SK-N-SH treated with all-trans-retinoic acid at 6 μM for 48 hours (cell line): ENCODE data around the gene PTPN12.
A peak's percentile ranks its signal among the peaks of the same experiment; 100 is the strongest.

ENCODE experiments used
- ATAC-seq: fragments of 200-7000 bp; cut with Tn5 transposase; 3 replicates; pipeline ENCODE4 v1.9.1; 2020; ENCODE audit warnings: mild to moderate bottlenecking, moderate library complexity
- ARNTL ChIP-seq: fragments of 450-650 bp; formaldehyde crosslinking; IDR thresholded peaks from 2 replicates; pipeline ENCODE4 v1.5.0; 2020; ENCODE audit warnings: low read depth, mild to moderate bottlenecking, moderate library complexity, borderline replicate concordance
- BACH2 ChIP-seq: fragments of 250-450 bp; sonication (Bioruptor Pico); IDR thresholded peaks from 2 replicates; pipeline ENCODE4 v1.9.0; 2021; ENCODE audit warnings: mild to moderate bottlenecking, borderline replicate concordance
- CSDC2 ChIP-seq: fragments of 250-450 bp; sonication (Bioruptor Pico); IDR thresholded peaks from 2 replicates; pipeline ENCODE4 v1.5.0; 2020; ENCODE audit warnings: mild to moderate bottlenecking, moderate library complexity
- ESRRG ChIP-seq: fragments of 250-450 bp; sonication (Bioruptor Pico); IDR thresholded peaks from 2 replicates; pipeline ENCODE4 v1.6.1; 2021; ENCODE audit warnings: mild to moderate bottlenecking
- GLIS3 ChIP-seq: fragments of 250-450 bp; sonication (Bioruptor Pico); IDR thresholded peaks from 2 replicates; pipeline ENCODE4 v1.5.0; 2020; ENCODE audit warnings: mild to moderate bottlenecking, moderate library complexity
- ISL1 ChIP-seq: fragments of 250-450 bp; sonication (Bioruptor Pico); IDR thresholded peaks from 2 replicates; pipeline ENCODE4 v2.1.2; 2022; ENCODE audit warnings: mild to moderate bottlenecking, moderate library complexity
- OSR1 ChIP-seq: fragments of 250-450 bp; sonication (Bioruptor Pico); IDR thresholded peaks from 2 replicates; pipeline ENCODE4 v1.8.0; 2022; ENCODE audit warnings: moderate library complexity, mild to moderate bottlenecking, inconsistent platforms
- POU6F1 ChIP-seq: fragments of 250-450 bp; sonication (Bioruptor Pico); IDR thresholded peaks from 2 replicates; pipeline ENCODE4 v1.8.0; 2021; ENCODE audit warnings: low read depth, mild to moderate bottlenecking, moderate library complexity, borderline replicate concordance
- PPARA ChIP-seq: fragments of 250-450 bp; sonication (Bioruptor Pico); IDR thresholded peaks from 2 replicates; pipeline ENCODE4 v1.5.0; 2020; ENCODE audit warnings: mild to moderate bottlenecking, borderline replicate concordance
- RARB ChIP-seq: fragments of 250-450 bp; sonication (Bioruptor Pico); IDR thresholded peaks from 2 replicates; pipeline ENCODE4 v1.8.0; 2021; ENCODE audit warnings: mild to moderate bottlenecking, moderate library complexity
- SNAI2 ChIP-seq: fragments of 250-450 bp; sonication (Bioruptor Pico); IDR thresholded peaks from 2 replicates; pipeline ENCODE4 v1.5.0; 2020; ENCODE audit warnings: mild to moderate bottlenecking, moderate library complexity
- TCF4 ChIP-seq: fragments of 250-450 bp; sonication (Bioruptor Pico); IDR thresholded peaks from 2 replicates; pipeline ENCODE4 v1.8.0; 2021; ENCODE audit warnings: mild to moderate bottlenecking, moderate library complexity, borderline replicate concordance
- TOX ChIP-seq: fragments of 250-450 bp; sonication (Bioruptor Pico); IDR thresholded peaks from 2 replicates; pipeline ENCODE4 v1.8.0; 2021; ENCODE audit warnings: mild to moderate bottlenecking, moderate library complexity, borderline replicate concordance
- TSHZ2 ChIP-seq: fragments of 250-450 bp; sonication (Bioruptor Pico); IDR thresholded peaks from 2 replicates; pipeline ENCODE4 v1.5.0; 2020; ENCODE audit warnings: mild to moderate bottlenecking, moderate library complexity
- ZC3H10 ChIP-seq: fragments of 250-450 bp; sonication (Bioruptor Pico); IDR thresholded peaks from 2 replicates; pipeline ENCODE4 v1.5.1; 2021; ENCODE audit warnings: mild to moderate bottlenecking, moderate library complexity
- ZFP3 ChIP-seq: fragments of 250-450 bp; sonication (Bioruptor Pico); IDR thresholded peaks from 2 replicates; pipeline ENCODE4 v1.5.0; 2020; ENCODE audit warnings: mild to moderate bottlenecking, moderate library complexity
- ZFP30 ChIP-seq: fragments of 450-650 bp; formaldehyde crosslinking; IDR thresholded peaks from 2 replicates; pipeline ENCODE4 v1.5.0; 2022; ENCODE audit warnings: mild to moderate bottlenecking, moderate library complexity
- ZNF565 ChIP-seq: fragments of 450-650 bp; formaldehyde crosslinking; conservative IDR thresholded peaks from 2 replicates; pipeline ENCODE4 v1.5.0; 2020; ENCODE audit warnings: low read depth, mild to moderate bottlenecking, moderate library complexity
- ZNF70 ChIP-seq: fragments of 450-650 bp; formaldehyde crosslinking; IDR thresholded peaks from 2 replicates; pipeline ENCODE4 v1.5.0; 2020; ENCODE audit warnings: mild to moderate bottlenecking, moderate library complexity
- ZNF8 ChIP-seq: fragments of 450-650 bp; formaldehyde crosslinking; IDR thresholded peaks from 2 replicates; pipeline ENCODE4 v1.5.0; 2020; ENCODE audit warnings: mild to moderate bottlenecking, moderate library complexity
- TF ChIP-seq, protein P1 (sequence below): fragments of 250-450 bp; sonication (Bioruptor Pico); IDR thresholded peaks from 2 replicates; pipeline ENCODE4 v1.8.0; 2020; ENCODE audit warnings: mild to moderate bottlenecking, moderate library complexity, borderline replicate concordance
- TF ChIP-seq, protein P2 (sequence below): fragments of 250-450 bp; sonication (Bioruptor Pico); IDR thresholded peaks from 2 replicates; pipeline ENCODE4 v1.5.1; 2020; ENCODE audit warnings: low read depth, mild to moderate bottlenecking, moderate library complexity

The PTPN12 gene

GRCh38 chr7:77655356-77655755 lies 118.3 kb downstream of the PTPN12 start:
- no peak for ATAC-seq
- TF ChIP-seq POU6F1 (CRISPR knock-in tag) = no peak
- no peak for TF ChIP-seq ESRRG (CRISPR knock-in tag)
- TF ChIP-seq TSHZ2 (CRISPR knock-in tag) = no peak
- no peak for TF ChIP-seq ZNF565 (CRISPR knock-in tag)
- no peak for TF ChIP-seq RARB (CRISPR knock-in tag)
- no peak for TF ChIP-seq ARNTL (CRISPR knock-in tag)
- no peak for TF ChIP-seq ZNF8 (CRISPR knock-in tag)
- no peak for TF ChIP-seq CSDC2 (CRISPR knock-in tag)
- TF ChIP-seq SNAI2 (CRISPR knock-in tag) = no peak
- TF ChIP-seq TCF4 (CRISPR knock-in tag) = no peak
- no peak for TF ChIP-seq ZC3H10 (CRISPR knock-in tag)
- no peak for TF ChIP-seq BACH2 (CRISPR knock-in tag)
- TF ChIP-seq PPARA (CRISPR knock-in tag) = no peak
- TF ChIP-seq ZFP30 (CRISPR knock-in tag) = no peak
- TF ChIP-seq TOX (CRISPR knock-in tag) = no peak
- no peak for TF ChIP-seq ZFP3 (CRISPR knock-in tag)
- no peak for TF ChIP-seq OSR1 (CRISPR knock-in tag)
- no peak for TF ChIP-seq GLIS3 (CRISPR knock-in tag)

GRCh38 chr7:77655836-77656455 lies 118.9 kb downstream of the PTPN12 start:
- ATAC-seq = no peak
- TF ChIP-seq ISL1 (CRISPR knock-in tag) = peak; percentile 54
- TF ChIP-seq, protein P1, sequence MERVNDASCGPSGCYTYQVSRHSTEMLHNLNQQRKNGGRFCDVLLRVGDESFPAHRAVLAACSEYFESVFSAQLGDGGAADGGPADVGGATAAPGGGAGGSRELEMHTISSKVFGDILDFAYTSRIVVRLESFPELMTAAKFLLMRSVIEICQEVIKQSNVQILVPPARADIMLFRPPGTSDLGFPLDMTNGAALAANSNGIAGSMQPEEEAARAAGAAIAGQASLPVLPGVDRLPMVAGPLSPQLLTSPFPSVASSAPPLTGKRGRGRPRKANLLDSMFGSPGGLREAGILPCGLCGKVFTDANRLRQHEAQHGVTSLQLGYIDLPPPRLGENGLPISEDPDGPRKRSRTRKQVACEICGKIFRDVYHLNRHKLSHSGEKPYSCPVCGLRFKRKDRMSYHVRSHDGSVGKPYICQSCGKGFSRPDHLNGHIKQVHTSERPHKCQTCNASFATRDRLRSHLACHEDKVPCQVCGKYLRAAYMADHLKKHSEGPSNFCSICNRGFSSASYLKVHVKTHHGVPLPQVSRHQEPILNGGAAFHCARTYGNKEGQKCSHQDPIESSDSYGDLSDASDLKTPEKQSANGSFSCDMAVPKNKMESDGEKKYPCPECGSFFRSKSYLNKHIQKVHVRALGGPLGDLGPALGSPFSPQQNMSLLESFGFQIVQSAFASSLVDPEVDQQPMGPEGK (CRISPR knock-in tag) = no peak

- TF ChIP-seq PPARA (CRISPR knock-in tag) (no peak), TSHZ2 (CRISPR knock-in tag) (no peak), ARNTL (CRISPR knock-in tag) (no peak), ZNF8 (CRISPR knock-in tag) (no peak), GLIS3 (CRISPR knock-in tag) (no peak), RARB (CRISPR knock-in tag) (no peak), ZFP30 (CRISPR knock-in tag) (no peak), TCF4 (CRISPR knock-in tag) (no peak), ISL1 (CRISPR knock-in tag) (no peak), ZNF565 (CRISPR knock-in tag) (no peak), SNAI2 (CRISPR knock-in tag) (no peak), OSR1 (CRISPR knock-in tag) (no peak), ZC3H10 (CRISPR knock-in tag) (no peak), ESRRG (CRISPR knock-in tag) (no peak), BACH2 (CRISPR knock-in tag) (no peak), ZFP3 (CRISPR knock-in tag) (no peak), ZNF70 (CRISPR knock-in tag) (no peak)
- TF ChIP-seq, protein P2, sequence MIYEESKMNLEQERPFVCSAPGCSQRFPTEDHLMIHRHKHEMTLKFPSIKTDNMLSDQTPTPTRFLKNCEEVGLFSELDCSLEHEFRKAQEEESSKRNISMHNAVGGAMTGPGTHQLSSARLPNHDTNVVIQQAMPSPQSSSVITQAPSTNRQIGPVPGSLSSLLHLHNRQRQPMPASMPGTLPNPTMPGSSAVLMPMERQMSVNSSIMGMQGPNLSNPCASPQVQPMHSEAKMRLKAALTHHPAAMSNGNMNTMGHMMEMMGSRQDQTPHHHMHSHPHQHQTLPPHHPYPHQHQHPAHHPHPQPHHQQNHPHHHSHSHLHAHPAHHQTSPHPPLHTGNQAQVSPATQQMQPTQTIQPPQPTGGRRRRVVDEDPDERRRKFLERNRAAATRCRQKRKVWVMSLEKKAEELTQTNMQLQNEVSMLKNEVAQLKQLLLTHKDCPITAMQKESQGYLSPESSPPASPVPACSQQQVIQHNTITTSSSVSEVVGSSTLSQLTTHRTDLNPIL (CRISPR knock-in tag) = no peak
- TF ChIP-seq, protein P1 (CRISPR knock-in tag) = no peak
- peak; percentile 86 for ATAC-seq
Observed at GRCh38 chr7:77657427-77658224, 120.5 kb downstream of the PTPN12 start.
